ENCODE data around the gene GABRA5. TPM values are rescaled to one million over a fixed set of nuclear protein-coding genes. Genes with fewer than 3 reads are reported as not detected.
"Not testable (repeated sequence)": the region's sequence is repeated elsewhere in the genome, so short reads cannot be mapped to it uniquely, and the experiment has no call there.

GABRA5 gene
- polyA plus RNA-seq, 3 donors = not detected

DNA sequence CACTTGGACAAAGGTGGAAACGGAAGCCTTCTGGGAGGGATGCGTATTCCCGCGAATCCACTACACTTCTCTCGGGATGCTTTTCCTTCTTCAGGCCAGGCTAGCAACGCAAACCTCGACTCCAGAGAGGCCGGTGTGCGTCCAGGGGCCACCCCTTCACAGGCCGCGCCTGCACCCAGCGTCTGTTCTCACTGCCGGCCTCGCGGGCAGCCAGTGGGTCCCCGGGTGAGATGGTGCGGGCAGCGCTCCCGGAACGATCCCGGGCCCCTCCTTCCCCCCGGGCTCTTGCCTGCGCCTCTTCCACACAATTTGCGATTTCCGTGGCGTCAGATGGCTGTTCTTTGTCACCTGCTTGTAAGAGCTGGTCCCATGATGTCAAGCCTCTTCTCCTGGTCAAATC is 27.3 kb downstream of the GABRA5 start:
- Histone ChIP-seq H3K79me2 (ENCODE audit: insufficient read depth, low read length) (no peaks in the 10 kb centered on the region), H3K4me1 (ENCODE audit: control insufficient read depth in 1 of 2, insufficient read depth in 2 of 2, low read length in 2 of 2) (no peaks in the 10 kb centered on the region), H3K4me2 (replicated peaks; ENCODE audit: extremely low read depth, low read length, poor library complexity, severe bottlenecking) (no peak overlapping the region), H3K36me3 (replicated peaks in 1 of 2; ENCODE audit: control insufficient read depth in 1 of 2, insufficient read depth in 2 of 2, low read length in 2 of 2) (no peaks in the 10 kb centered on the region), H3K27me3 (ENCODE audit: control insufficient read depth in 2 of 2, insufficient read depth in 2 of 2, low read length in 2 of 2) (peaks cover 0 to 5% of the 10 kb centered on the region in 2 donors), H3K9me3 (replicated peaks in 1 of 2; ENCODE audit: control insufficient read depth in 1 of 2, insufficient read depth in 1 of 2, low read length in 2 of 2) (peaks cover 8 to 17% of the 10 kb centered on the region in 2 donors), H3K9ac (ENCODE audit: insufficient read depth, low read length, poor library complexity, severe bottlenecking) (no peak overlapping the region), H3K4me3 (replicated peaks in 1 of 3; ENCODE audit: low read depth in 2 of 3, low read length in 3 of 3) (no peak overlapping the region), H3K27ac (ENCODE audit: low read depth in 1 of 2, low read length in 2 of 2) (no peak overlapping the region), H2AFZ (ENCODE audit: insufficient read depth, low read depth, low read length, poor library complexity, severe bottlenecking) (no peak overlapping the region), H4K20me1 (ENCODE audit: insufficient read depth, low read length) (no peaks in the 10 kb centered on the region)
- Mint-ChIP-seq H3K27ac (no peak overlapping the region), H3K9me3 (peaks cover 7 to 14% (median 8%) of the 10 kb centered on the region in 7 donors), H3K4me1 (no peaks in the 10 kb centered on the region), H3K27me3 (ENCODE audit: low read depth in 3 of 3) (peaks cover 10 to 12% (median 12%) of the 10 kb centered on the region in 3 donors), H3K36me3 (no peaks in the 10 kb centered on the region), H3K4me3 (no peak overlapping the region)
- TF ChIP-seq, protein P1, sequence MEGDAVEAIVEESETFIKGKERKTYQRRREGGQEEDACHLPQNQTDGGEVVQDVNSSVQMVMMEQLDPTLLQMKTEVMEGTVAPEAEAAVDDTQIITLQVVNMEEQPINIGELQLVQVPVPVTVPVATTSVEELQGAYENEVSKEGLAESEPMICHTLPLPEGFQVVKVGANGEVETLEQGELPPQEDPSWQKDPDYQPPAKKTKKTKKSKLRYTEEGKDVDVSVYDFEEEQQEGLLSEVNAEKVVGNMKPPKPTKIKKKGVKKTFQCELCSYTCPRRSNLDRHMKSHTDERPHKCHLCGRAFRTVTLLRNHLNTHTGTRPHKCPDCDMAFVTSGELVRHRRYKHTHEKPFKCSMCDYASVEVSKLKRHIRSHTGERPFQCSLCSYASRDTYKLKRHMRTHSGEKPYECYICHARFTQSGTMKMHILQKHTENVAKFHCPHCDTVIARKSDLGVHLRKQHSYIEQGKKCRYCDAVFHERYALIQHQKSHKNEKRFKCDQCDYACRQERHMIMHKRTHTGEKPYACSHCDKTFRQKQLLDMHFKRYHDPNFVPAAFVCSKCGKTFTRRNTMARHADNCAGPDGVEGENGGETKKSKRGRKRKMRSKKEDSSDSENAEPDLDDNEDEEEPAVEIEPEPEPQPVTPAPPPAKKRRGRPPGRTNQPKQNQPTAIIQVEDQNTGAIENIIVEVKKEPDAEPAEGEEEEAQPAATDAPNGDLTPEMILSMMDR (IDR thresholded peaks at IDR 0.05) = no peak
- DNase-seq = no peak
- intact Hi-C loops (cut with micrococcal nuclease) = no loop called here
- 67% methylated on average over 24 of the region's 26 CpGs for WGBS (ENCODE audit: insufficient coverage)

DNA sequence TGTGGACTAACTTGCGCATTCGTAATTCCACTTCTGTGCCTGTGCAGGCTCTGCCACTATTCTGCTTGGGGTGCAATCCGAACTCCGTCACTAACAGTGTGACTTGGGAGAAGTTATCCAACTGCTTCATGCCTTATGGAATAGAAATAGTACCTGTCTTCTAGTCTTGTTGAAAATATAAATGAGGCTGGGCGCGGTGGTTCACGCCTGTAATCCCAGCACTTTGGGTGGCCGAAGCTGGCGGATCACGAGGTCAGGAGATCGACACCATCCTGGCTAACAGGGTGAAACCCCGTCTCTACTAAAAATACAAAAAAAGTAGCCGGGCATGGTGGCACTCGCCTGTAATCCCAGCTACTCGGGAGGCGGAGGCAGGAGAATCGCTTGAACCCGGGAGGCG is 28.5 kb downstream of the GABRA5 start:
- H3K79me2 ChIP-seq (ENCODE audit: insufficient read depth, low read length); H3K4me3 Mint-ChIP-seq; H3K4me1 ChIP-seq (ENCODE audit: control insufficient read depth in 1 of 2, insufficient read depth in 2 of 2, low read length in 2 of 2); H3K27me3 ChIP-seq (ENCODE audit: control insufficient read depth in 2 of 2, insufficient read depth in 2 of 2, low read length in 2 of 2); DNase-seq; H3K27ac Mint-ChIP-seq; H3K4me1 Mint-ChIP-seq; intact Hi-C loops (cut with micrococcal nuclease); H3K9ac ChIP-seq (ENCODE audit: insufficient read depth, low read length, poor library complexity, severe bottlenecking); H3K36me3 ChIP-seq (replicated peaks in 1 of 2; ENCODE audit: control insufficient read depth in 1 of 2, insufficient read depth in 2 of 2, low read length in 2 of 2); H3K27ac ChIP-seq (ENCODE audit: low read depth in 1 of 2, low read length in 2 of 2); H2AFZ ChIP-seq (ENCODE audit: insufficient read depth, low read depth, low read length, poor library complexity, severe bottlenecking); H4K20me1 ChIP-seq (ENCODE audit: insufficient read depth, low read length); H3K4me3 ChIP-seq (replicated peaks in 1 of 3; ENCODE audit: low read depth in 2 of 3, low read length in 3 of 3); H3K4me2 ChIP-seq (replicated peaks; ENCODE audit: extremely low read depth, low read length, poor library complexity, severe bottlenecking); H3K36me3 Mint-ChIP-seq: not testable (repeated sequence)
- Mint-ChIP-seq H3K27me3 (ENCODE audit: low read depth in 3 of 3) (peaks cover 10 to 12% (median 12%) of the 10 kb centered on the region in 3 donors), H3K9me3 (peaks cover 7 to 16% (median 10%) of the 10 kb centered on the region in 7 donors)
- WGBS (ENCODE audit: insufficient coverage) = 95% methylated on average over 19 of the region's 19 CpGs
- H3K9me3 ChIP-seq (replicated peaks in 1 of 2; ENCODE audit: control insufficient read depth in 1 of 2, insufficient read depth in 1 of 2, low read length in 2 of 2) = peaks cover 8 to 17% of the 10 kb centered on the region in 2 donors
